NCI-H748 (cell line): ENCODE data around the gene PAK2.
"Not testable (repeated sequence)": the region's sequence is repeated elsewhere in the genome, so short reads cannot be mapped to it uniquely, and the experiment has no call there.

ENCODE experiments used
- DNase-seq: peaks from one replicate; lab custom pipeline; 2025; ENCODE audit not compliant: unreplicated experiment; lab: John Stamatoyannopoulos, UW

Gene PAK2

GRCh38 chr3:196736670-196737374, 2.8 kb upstream of the PAK2 start:
- DNase-seq, result no peak

DNA sequence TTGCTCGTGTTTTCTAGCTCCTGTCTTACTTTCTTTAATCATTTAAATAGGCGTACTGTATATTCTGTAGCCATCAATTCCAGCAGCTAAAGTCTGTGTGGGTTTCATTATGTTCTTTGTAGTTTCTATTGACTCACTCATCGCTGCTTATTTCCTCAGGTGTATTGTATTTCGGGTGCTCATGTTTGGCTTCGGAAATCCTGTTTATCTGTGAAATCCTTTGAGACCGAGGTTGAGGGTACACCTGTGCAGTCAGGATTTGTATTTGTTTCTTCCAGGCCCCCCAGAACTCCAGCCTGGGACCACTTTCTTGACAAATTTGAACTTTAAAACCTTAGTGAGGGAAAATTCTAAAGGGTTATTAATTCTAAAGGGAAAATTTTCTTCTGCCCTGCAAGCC, 2.0 kb upstream of the PAK2 start:
- no peak for DNase-seq

- DNase-seq, result no peak
Measured at GRCh38 chr3:196740481-196741248, 1.0 kb downstream of the PAK2 start.

DNA sequence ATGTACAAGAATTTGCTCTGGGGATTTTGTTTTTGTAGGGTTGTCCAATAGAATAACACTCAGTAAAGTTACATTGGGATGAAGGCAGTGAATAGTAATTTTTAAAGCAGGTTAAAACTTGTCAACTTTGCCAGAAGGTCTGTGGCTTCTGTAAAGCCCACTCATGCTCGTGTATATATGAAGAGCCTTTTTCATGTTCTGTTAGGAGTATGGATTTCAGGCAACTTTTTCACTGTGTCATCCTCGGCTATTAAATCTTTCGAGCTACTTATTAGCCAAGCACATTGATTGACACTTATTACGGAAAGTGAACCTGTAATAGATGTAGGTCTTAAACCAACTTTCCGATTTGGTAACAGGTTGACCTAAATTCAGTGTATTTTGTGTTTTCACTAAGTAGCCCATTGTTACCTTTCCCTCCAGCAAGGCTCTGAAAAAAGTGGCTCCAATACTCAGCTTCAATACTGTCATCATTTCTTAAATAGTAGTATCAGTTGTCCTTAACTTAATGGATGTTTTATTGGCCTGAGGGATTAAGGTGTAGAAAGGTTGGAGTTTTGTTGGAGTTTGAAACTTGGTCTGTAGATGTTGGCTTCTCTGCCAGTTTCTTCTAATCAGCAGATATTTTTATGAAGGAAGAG, 1.7 kb downstream of the PAK2 start:
- no peak for DNase-seq

DNA sequence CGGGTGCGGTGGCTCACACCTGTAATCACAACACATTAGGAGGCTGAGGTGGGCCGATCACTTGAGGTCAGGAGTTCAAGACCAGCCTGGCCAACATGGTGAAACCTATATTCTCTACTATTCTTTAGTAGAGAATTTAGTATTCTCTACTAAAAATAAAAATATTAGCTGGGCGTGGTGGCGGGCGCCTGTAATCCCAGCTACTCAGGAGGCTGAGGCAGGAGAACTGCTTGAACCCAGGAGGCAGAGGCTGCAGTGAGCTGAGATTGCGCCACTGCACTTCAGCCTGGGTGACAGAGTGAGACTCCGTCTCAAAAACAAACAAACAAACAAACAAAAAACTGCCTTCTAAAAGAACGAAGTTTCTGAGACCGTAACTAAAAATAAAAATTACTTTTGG, 3.9 kb downstream of the PAK2 start:
- not testable (repeated sequence) for DNase-seq

DNA sequence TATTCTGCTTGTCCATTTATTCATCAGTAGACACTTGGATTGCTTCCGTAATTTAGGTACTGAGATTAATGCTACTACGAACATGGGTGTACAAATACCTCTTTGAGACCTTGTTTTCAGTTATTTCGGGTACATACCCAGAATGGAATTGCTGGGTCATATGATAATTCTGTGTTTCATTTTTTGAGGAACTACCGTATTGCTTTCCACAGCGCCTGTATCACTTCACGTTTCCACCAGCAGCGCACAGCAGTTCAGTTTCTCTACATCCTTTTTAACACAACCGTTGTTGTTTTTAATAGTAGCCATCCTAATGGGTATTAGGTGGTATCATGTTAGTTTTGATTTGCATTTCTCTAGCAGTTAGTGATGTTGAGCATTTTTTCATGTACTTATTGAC, 9.5 kb downstream of the PAK2 start:
- DNase-seq, result no peak

DNA sequence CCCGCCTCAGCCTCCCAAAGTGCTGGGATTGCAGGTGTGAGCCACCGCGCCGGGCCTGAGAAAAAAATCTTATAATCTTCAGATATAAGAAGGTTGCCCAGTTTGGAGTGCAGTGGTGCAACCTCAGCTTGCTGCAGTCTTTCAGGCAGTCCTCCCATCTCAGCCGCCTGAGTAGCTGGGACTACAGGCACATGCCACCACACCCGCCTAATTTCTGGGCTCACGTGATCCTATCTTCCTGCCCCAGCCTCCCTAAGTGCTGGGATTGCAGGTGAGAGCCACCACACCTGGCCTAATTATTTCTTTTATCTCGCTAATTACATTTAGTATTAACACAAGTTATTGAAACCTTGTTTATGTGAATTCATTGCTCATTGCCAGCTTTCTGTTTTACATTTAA, 13.5 kb downstream of the PAK2 start:
- DNase-seq, result no peak

- no peak for DNase-seq
Measured at GRCh38 chr3:196754091-196754981, 14.7 kb downstream of the PAK2 start.

- DNase-seq, result no peak
Measured at GRCh38 chr3:196756732-196757131, 17.1 kb downstream of the PAK2 start.

DNA sequence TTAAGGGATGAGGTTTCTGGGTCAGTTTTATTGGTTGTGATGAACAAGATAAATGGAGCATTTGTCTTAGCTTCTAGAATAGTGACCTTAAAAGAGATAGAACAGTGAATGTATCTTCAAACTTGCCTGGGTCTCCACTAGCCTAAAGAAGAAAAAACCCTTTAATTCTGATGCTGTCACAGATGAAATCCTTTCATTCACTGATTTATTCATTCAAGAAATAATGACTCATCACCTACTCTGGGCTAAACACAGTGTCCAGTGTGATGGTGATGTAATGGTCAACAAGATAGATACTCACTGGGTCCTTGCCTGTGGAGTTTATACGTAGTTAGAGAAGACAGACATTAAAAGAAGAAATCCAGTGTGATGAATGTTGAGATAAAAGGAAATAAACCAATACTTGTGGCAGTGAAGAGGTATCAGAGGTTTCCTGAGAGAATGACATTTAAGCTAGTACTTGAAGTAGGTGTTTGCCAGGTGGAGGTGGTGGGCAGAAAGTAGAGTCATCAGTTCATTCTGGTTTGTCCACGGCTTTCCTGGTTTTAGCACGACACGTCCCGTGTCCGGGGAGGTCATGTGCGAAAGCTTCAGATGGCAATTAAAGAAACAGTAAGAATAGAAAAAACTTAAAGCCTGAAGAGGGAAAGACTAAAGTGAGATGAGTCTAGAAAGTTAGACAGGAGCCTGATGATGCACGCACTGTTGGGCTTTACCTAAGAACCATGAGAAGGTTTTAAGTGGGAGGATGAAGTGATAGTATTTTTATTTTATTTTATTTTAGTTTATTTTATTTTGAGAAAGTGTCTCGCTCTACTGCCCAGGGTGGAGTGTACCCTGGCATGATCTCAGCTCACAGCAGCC, 18.5 kb downstream of the PAK2 start:
- DNase-seq, result no peak

DNA sequence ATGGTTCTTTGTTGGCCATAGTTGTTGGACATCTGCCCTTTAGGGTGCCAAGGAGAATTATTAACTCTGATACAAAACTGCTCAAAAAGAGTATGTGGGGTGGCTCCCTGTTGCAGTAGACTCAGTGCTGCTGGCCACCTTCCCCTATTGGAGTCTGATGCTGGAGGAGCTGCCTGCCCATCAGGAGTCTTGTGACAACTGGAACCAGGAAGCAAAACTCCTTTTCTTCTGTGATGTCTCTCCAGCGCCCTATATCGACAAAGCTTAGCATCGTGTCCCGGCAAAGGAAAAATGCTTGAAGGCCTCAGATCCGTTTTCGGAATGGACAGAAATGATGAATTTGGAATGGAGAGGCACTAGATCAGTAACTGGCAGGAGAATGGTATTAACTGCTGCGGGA, 23.5 kb downstream of the PAK2 start:
- DNase-seq, result no peak

GRCh38 chr3:196765454-196765853, 25.8 kb downstream of the PAK2 start:
- DNase-seq, result no peak

GRCh38 chr3:196771067-196771466, 31.4 kb downstream of the PAK2 start:
- no peak for DNase-seq

DNA sequence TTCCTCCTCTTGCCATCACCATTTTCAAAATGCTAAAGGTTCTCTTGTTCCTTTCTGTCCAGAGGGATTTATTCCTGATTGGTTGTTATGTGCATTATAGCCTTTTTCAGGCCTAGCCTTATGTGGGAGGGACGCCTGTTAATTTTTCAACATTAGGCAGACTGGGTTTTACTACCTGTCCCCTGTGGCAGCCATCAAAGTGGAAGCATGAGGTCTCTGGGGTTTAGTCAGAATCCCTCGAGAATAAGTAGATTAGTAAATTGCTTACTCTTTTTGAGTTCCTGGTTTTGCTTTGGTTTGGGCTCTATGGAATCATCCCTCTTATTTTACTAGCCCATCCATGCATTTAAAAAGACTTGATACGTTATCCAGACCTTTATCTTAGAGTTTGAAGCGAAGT, 32.4 kb downstream of the PAK2 start:
- DNase-seq, result no peak

GRCh38 chr3:196772897-196773296, 33.2 kb downstream of the PAK2 start:
- no peak for DNase-seq

GRCh38 chr3:196774191-196774820, 34.6 kb downstream of the PAK2 start:
- no peak for DNase-seq

- DNase-seq, result no peak
Measured at GRCh38 chr3:196774848-196775422, 35.3 kb downstream of the PAK2 start.

GRCh38 chr3:196775938-196776337, 36.3 kb downstream of the PAK2 start:
- no peak for DNase-seq

- no peak for DNase-seq
Measured at GRCh38 chr3:196777836-196778235, 38.2 kb downstream of the PAK2 start.
